HepG2 (cell line): ENCODE data around the gene CSKMT. TPM values are rescaled to one million over a fixed set of nuclear protein-coding genes. Genes with fewer than 3 reads are reported as not detected.

Experiments used
- ARHGAP35 ChIP-seq: sonication (generic); formaldehyde crosslinking; IDR thresholded peaks from 2 replicates; pipeline ENCODE4 v1.9.0; 2022; ENCODE audit warnings: mild to moderate bottlenecking, inconsistent platforms, moderate library complexity, missing genetic modification reagents, borderline replicate concordance
- CERS6 ChIP-seq: sonication (generic); formaldehyde crosslinking; IDR thresholded peaks from 2 replicates; pipeline ENCODE4 v1.5.0; 2020; ENCODE audit warnings: missing genetic modification reagents
- FOXA3 ChIP-seq: IDR thresholded peaks from 2 replicates; pipeline ENCODE4 v1.6.1; 2016; ENCODE audit warnings: missing genetic modification reagents, missing compliant biosample characterization
- HIC2 ChIP-seq: sonication (generic); formaldehyde crosslinking; IDR thresholded peaks from 2 replicates; pipeline ENCODE4 v1.9.0; 2022; ENCODE audit warnings: low read depth, missing genetic modification reagents
- HNRNPLL ChIP-seq: fragments of 200-400 bp; formaldehyde crosslinking; IDR thresholded peaks from 2 replicates; pipeline ENCODE4 v1.6.1; 2017; ENCODE audit warnings: mild to moderate bottlenecking, low read depth, low read length; ENCODE audit not compliant: poor library complexity, severe bottlenecking
- HOXA5 ChIP-seq: sonication (generic); formaldehyde crosslinking; IDR thresholded peaks from 2 replicates; pipeline ENCODE4 v1.4.0; 2020; ENCODE audit warnings: missing genetic modification reagents
- IRF1 ChIP-seq: sonication (generic); formaldehyde crosslinking; IDR thresholded peaks from 2 replicates; pipeline ENCODE4 v1.4.0; 2020; ENCODE audit warnings: low read depth, mild to moderate bottlenecking, missing genetic modification reagents
- NAIF1 ChIP-seq: sonication (generic); formaldehyde crosslinking; IDR thresholded peaks from 2 replicates; pipeline ENCODE4 v1.5.0; 2020; ENCODE audit warnings: mild to moderate bottlenecking, missing genetic modification reagents, borderline replicate concordance
- RELA ChIP-seq: sonication (generic); formaldehyde crosslinking; IDR thresholded peaks from 2 replicates; pipeline ENCODE4 v1.4.0; 2020; ENCODE audit warnings: missing genetic modification reagents
- SMARCC2 ChIP-seq: fragments of 450-650 bp; IDR thresholded peaks from 2 replicates; pipeline ENCODE4 v1.6.1; 2017; ENCODE audit warnings: antibody characterized with exemption, mild to moderate bottlenecking
- SSRP1 ChIP-seq: IDR thresholded peaks from 2 replicates; pipeline ENCODE4 v1.6.1; 2016; ENCODE audit warnings: control low read depth
- ZBTB1 ChIP-seq: sonication (generic); formaldehyde crosslinking; IDR thresholded peaks from 2 replicates; pipeline ENCODE4 v1.4.0; 2020; ENCODE audit warnings: missing genetic modification reagents, borderline replicate concordance
- ZBTB34 ChIP-seq: sonication (generic); formaldehyde crosslinking; IDR thresholded peaks from 2 replicates; pipeline ENCODE4 v1.8.0; 2022; ENCODE audit warnings: mild to moderate bottlenecking, missing genetic modification reagents
- polyA plus RNA-seq, 8 experiments: library from polyadenylated mRNA; depleted of rRNA in 3 of 8; stranded (reverse) in 7 of 8; unstranded in 1 of 8; fragments of >200 nt; fragmentation: Illumina TruSeq in 4 of 8; extraction: Trizol in 4 of 8; gene quantifications; 2 replicates each; pipeline versions ENCODE4 v1.2.1 to v1.2.3, GENCODE V29; 2011 to 2016; ENCODE audit warnings: low read depth in 4 of 8, missing spikeins in 1 of 8, mixed read lengths in 1 of 8; ENCODE audit not compliant: insufficient read depth in 1 of 8
- total RNA-seq, 5 experiments: library from RNA; depleted of rRNA; stranded (reverse); fragments of >200 nt; fragmentation: Illumina TruSeq; extraction: Trizol; gene quantifications; 2 replicates each; pipeline ENCODE4 v1.2.3, GENCODE V29; 2016; ENCODE audit warnings: low read depth in 1 of 5
- TF ChIP-seq, protein P1 (sequence below): sonication (generic); formaldehyde crosslinking; IDR thresholded peaks from 2 replicates; pipeline ENCODE4 v1.9.0; 2021; ENCODE audit warnings: missing genetic modification reagents, borderline replicate concordance
- TF ChIP-seq, protein P2 (sequence below): sonication (generic); formaldehyde crosslinking; IDR thresholded peaks from 2 replicates; pipeline ENCODE4 v1.8.1; 2023; ENCODE audit warnings: mild to moderate bottlenecking, missing genetic modification reagents
- TF ChIP-seq, protein P3 (sequence below): sonication (generic); formaldehyde crosslinking; IDR thresholded peaks from 2 replicates; pipeline ENCODE4 v1.8.0; 2022; ENCODE audit warnings: missing genetic modification reagents, mild to moderate bottlenecking, moderate library complexity, borderline replicate concordance

Gene CSKMT
- total and polyA plus RNA-seq, 2 of the 13 experiments (the other 11 are each of a cell fraction or from before 2014, with no cell fraction given) = 7.6 to 31.8 TPM

GRCh38 chr11:62664405-62665074 is 572 bp upstream of the CSKMT start (continued):
- TF ChIP-seq, protein P1, sequence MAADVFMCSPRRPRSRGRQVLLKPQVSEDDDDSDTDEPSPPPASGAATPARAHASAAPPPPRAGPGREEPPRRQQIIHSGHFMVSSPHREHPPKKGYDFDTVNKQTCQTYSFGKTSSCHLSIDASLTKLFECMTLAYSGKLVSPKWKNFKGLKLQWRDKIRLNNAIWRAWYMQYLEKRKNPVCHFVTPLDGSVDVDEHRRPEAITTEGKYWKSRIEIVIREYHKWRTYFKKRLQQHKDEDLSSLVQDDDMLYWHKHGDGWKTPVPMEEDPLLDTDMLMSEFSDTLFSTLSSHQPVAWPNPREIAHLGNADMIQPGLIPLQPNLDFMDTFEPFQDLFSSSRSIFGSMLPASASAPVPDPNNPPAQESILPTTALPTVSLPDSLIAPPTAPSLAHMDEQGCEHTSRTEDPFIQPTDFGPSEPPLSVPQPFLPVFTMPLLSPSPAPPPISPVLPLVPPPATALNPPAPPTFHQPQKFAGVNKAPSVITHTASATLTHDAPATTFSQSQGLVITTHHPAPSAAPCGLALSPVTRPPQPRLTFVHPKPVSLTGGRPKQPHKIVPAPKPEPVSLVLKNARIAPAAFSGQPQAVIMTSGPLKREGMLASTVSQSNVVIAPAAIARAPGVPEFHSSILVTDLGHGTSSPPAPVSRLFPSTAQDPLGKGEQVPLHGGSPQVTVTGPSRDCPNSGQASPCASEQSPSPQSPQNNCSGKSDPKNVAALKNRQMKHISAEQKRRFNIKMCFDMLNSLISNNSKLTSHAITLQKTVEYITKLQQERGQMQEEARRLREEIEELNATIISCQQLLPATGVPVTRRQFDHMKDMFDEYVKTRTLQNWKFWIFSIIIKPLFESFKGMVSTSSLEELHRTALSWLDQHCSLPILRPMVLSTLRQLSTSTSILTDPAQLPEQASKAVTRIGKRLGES (CRISPR knock-in tag) = no peak
- TF ChIP-seq HIC2 (CRISPR knock-in tag) (no peak), HNRNPLL (no peak), FOXA3 (CRISPR knock-in tag) (no peak; the same call in 1 of the 2 replicates), SSRP1 (CRISPR knock-in tag) (no peak), CERS6 (CRISPR knock-in tag) (no peak), HOXA5 (CRISPR knock-in tag) (no peak), SMARCC2 (no peak), IRF1 (CRISPR knock-in tag) (no peak), ARHGAP35 (no peak), ZBTB1 (CRISPR knock-in tag) (no peak), ZBTB34 (CRISPR knock-in tag) (no peak), NAIF1 (CRISPR knock-in tag) (no peak; the same call in 1 of the 2 replicates), RELA (no peak)
- TF ChIP-seq, protein P2, sequence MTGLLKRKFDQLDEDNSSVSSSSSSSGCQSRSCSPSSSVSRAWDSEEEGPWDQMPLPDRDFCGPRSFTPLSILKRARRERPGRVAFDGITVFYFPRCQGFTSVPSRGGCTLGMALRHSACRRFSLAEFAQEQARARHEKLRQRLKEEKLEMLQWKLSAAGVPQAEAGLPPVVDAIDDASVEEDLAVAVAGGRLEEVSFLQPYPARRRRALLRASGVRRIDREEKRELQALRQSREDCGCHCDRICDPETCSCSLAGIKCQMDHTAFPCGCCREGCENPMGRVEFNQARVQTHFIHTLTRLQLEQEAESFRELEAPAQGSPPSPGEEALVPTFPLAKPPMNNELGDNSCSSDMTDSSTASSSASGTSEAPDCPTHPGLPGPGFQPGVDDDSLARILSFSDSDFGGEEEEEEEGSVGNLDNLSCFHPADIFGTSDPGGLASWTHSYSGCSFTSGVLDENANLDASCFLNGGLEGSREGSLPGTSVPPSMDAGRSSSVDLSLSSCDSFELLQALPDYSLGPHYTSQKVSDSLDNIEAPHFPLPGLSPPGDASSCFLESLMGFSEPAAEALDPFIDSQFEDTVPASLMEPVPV (CRISPR knock-in tag) = no peak
- TF ChIP-seq, protein P3, sequence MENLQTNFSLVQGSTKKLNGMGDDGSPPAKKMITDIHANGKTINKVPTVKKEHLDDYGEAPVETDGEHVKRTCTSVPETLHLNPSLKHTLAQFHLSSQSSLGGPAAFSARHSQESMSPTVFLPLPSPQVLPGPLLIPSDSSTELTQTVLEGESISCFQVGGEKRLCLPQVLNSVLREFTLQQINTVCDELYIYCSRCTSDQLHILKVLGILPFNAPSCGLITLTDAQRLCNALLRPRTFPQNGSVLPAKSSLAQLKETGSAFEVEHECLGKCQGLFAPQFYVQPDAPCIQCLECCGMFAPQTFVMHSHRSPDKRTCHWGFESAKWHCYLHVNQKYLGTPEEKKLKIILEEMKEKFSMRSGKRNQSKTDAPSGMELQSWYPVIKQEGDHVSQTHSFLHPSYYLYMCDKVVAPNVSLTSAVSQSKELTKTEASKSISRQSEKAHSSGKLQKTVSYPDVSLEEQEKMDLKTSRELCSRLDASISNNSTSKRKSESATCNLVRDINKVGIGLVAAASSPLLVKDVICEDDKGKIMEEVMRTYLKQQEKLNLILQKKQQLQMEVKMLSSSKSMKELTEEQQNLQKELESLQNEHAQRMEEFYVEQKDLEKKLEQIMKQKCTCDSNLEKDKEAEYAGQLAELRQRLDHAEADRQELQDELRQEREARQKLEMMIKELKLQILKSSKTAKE (CRISPR knock-in tag) = no peak
